ENCODE measurements around the gene LYVE1.

LYVE1 gene

GRCh38 chr11:10522921-10523320, 45.5 kb downstream of the LYVE1 start:
- H3K4me3 ChIP-seq (replicated peaks; ENCODE audit: low read depth, low read length): no peak overlapping the region
- no peak for DNase-seq (ENCODE audit: extremely low read depth, low read depth)
- TF ChIP-seq CTCF (IDR thresholded peaks at IDR 0.05; ENCODE audit: low read depth, low read length, missing control alignments): no peak

GRCh38 chr11:10522276-10522675, 46.2 kb downstream of the LYVE1 start:
- no peak for TF ChIP-seq CTCF (IDR thresholded peaks at IDR 0.05; ENCODE audit: low read depth, low read length, missing control alignments)
- no peak overlapping the region for H3K4me3 ChIP-seq (replicated peaks; ENCODE audit: low read depth, low read length)
- DNase-seq (ENCODE audit: extremely low read depth, low read depth): no peak

- H3K4me3 ChIP-seq (replicated peaks; ENCODE audit: low read depth, low read length): no peak overlapping the region
- DNase-seq (ENCODE audit: extremely low read depth, low read depth): no peak
- TF ChIP-seq CTCF (IDR thresholded peaks at IDR 0.05; ENCODE audit: low read depth, low read length, missing control alignments): no peak
Measured at GRCh38 chr11:10520562-10520961, 47.9 kb downstream of the LYVE1 start.

- DNase-seq (ENCODE audit: extremely low read depth, low read depth): no peak
- no peak for TF ChIP-seq CTCF (IDR thresholded peaks at IDR 0.05; ENCODE audit: low read depth, low read length, missing control alignments)
Measured at GRCh38 chr11:10519630-10520029, 48.8 kb downstream of the LYVE1 start.

GRCh38 chr11:10518891-10519290, 49.6 kb downstream of the LYVE1 start:
- H3K4me3 ChIP-seq (replicated peaks; ENCODE audit: low read depth, low read length): no peak overlapping the region
- DNase-seq (ENCODE audit: extremely low read depth, low read depth): no peak
- no peak for TF ChIP-seq CTCF (IDR thresholded peaks at IDR 0.05; ENCODE audit: low read depth, low read length, missing control alignments)

More at GRCh38 chr11:10519630-10520029, 48.8 kb downstream of the LYVE1 start:
- H3K4me3 ChIP-seq (replicated peaks; ENCODE audit: low read depth, low read length): no peak overlapping the region

- H3K4me3 ChIP-seq (replicated peaks; ENCODE audit: low read depth, low read length): no peak overlapping the region
- DNase-seq (ENCODE audit: extremely low read depth, low read depth): no peak
- TF ChIP-seq CTCF (IDR thresholded peaks at IDR 0.05; ENCODE audit: low read depth, low read length, missing control alignments): no peak
Measured at GRCh38 chr11:10518123-10518522, 50.3 kb downstream of the LYVE1 start.

GRCh38 chr11:10515418-10515817, 53.0 kb downstream of the LYVE1 start:
- no peak for DNase-seq (ENCODE audit: extremely low read depth, low read depth)
- TF ChIP-seq CTCF (IDR thresholded peaks at IDR 0.05; ENCODE audit: low read depth, low read length, missing control alignments): no peak

More at GRCh38 chr11:10515418-10515817, 53.0 kb downstream of the LYVE1 start:
- no peak overlapping the region for H3K4me3 ChIP-seq (replicated peaks; ENCODE audit: low read depth, low read length)

Data from HFF-Myc (cell line).